GM19035 (cell line): Measurements from ENCODE around the gene SEC22A.

Experiments
- ATAC-seq: cut with Tn5 transposase; IDR thresholded peaks from one replicate; pipeline ENCODE4 v1.9.1; 2021; ENCODE audit not compliant: unreplicated experiment

SEC22A gene

DNA sequence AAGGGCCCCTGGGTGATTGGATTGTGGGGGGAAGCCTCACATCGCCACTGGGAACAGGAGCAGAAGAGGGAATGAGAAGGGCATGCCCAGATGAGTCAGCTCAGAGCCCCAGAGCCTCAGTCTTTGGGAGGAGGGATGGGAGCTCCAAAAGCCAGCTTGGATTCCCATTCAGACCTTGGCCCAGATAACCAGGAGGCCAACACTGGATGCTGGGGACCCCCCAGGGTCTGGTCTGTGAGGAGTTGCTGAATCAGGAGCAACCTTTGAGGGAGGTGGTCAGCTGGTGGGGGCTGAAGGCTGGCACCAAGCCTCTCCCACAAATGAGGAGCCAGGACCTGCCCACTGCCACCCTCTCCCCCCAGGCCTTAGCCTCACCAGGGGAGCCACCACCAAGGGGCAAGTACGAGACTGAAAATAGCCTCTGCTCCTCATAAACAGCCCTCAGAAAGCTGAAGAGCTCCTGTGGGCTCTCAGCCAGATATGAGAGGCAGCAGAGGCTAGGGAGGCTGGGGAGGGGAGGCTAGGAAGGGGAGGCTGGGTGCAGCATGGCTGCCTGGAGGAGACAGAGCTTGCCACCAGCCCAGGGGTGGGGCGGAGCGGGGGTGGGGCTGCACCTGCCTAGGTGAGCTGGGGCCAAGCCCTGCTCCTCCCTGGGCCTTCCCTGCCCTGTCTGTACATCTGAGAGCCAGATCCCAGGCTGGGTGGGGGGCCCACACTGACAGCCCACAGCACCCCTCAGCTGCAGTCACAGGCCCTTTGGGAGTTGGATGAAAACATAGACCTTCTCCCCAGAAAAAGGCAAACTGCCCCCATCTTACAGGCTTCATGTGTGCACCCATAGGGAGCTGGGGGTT lies 99.8 kb downstream of the SEC22A start:
- no peak for ATAC-seq

DNA sequence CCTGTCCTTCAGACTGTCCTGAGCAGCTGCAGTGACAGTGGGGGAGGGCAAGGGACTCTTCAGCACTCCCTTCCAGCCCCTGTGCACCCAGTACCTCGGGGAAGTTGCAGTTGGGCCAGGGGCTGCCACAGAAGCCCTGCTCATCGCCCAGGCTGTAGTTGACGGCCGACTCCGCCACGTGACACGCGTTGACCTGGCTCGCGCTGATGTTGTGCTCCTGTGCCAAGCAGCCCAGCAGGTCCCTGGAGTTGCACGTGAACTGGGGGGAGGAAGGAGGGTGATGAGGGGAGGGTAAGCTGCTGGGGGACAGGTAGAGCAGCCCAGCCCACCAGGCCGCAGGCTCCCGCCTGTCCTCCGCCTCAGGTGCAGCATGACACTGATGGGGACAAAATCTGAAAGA lies 101.2 kb downstream of the SEC22A start:
- no peak for ATAC-seq

DNA sequence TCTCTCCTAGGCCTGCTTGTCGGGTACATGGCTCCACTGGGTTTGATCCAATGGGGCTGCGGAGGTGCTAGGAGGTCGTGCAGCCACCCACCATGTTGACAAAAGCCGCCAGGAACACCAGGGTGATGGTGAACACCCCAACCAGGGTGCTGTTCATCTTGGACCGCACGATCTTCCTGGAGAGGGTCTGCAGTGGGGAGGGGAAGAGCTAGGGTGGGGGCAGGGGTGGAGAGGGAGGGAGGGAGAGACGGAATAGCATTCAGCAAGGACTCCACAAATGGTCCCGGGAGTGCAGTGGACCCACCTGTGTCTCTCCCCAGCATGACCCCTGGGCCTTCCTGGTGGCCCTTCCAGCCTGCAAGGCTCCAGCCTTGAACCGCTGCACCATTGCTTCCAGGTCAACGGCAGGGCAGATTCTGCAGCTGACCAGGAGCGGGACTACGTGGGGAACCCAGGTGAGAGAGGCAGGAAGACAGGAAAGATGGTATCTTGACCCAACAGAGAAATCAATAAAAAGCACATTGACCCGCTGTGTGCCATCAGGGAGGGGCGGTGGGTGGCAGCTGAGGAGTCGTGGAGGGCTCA lies 102.3 kb downstream of the SEC22A start:
- no peak for ATAC-seq

DNA sequence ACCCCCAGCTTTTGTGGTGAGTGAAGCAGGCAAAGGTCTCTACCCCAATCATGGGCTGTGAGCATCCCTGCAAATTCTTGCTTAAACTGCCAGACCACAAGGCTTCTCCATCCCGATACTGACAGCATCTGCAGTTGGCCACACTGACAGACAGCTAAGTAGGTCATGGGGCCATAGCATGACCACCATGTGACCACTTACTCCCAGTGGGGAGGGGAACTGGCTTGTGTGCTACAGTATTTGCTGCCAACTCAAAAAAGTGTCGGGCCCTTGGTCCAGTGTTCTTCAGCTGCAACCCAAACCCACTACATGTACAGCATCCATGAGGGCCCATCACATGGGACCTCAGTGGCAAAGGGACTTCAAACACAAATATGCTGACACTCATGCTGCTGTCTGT lies 103.4 kb downstream of the SEC22A start:
- no peak for ATAC-seq

DNA sequence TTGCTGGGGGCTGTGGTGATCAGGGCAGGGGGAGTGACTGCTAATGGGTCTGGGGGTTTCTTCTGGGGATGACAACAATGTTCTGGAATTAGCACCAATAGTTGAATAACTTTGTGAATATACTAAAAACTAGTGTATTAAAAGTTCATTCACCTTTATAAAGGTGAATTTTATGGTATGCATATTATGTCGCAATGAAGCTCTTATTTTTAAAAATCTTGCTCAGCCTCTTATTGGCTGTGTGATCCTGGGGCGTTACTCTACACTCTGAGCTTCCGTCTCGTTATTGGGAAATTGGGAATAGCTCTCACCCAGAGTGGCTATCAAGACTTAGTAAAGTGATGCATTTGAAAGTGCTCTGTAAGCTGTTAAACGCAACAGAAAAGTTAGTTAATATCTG lies 105.3 kb downstream of the SEC22A start:
- ATAC-seq: no peak

DNA sequence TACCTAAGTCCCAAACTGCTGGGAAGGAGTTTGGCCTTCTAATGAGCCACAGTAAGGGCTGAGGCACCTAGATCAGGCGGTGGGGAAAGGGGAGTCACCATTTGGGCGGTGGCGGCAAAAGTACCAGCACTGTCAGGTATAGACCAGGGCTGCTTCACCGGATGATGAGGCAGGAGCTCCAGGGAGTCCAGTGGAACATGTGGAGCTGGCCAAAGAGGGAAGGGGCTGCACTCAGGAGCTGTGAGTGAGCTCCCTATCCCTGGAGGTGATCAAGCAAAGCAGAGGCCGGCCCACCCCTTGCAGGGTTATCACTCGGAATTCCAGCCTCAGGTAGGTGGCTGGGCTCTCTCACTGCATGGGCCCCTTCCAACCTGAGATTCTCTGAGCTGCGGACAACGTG lies 108.4 kb downstream of the SEC22A start:
- ATAC-seq: no peak

DNA sequence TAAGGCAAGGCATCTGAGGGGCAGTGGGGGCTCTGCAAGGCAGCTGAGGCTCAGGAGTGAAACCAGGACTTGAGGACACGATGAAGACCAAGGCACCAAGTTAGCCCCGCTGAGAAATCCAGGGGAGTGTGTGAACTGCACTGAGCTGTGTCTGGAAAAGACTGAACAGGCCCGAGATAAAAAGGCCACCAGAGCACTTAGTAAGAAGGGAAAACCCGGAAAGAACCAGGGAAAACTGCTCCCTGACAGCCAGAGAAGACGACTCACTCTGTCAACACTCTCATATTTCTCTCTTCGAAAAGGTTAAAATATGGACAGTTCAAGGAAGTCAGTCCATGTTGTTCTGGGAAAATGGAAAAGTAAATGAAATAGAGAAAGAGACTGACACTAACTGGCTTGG lies 109.0 kb downstream of the SEC22A start:
- no peak for ATAC-seq

DNA sequence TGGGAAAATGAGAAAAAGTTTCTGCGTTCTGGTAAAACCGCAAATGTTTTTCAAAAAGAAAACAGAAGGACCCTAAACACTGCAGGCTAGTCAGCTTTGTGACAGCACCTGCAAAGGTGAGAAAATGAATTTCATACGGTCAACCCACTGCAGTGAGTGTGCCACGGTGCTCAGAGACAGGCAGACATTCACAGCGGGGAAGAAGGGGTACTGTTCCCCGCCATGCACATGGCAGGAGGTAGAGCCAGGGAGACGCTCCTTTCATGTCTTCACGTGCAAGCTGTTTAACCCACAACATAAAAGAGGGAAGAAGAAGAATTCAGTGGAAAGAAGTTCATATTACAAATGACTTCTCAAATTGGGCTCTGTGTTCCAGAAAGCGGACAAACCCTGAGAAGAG lies 109.5 kb downstream of the SEC22A start:
- ATAC-seq: no peak

DNA sequence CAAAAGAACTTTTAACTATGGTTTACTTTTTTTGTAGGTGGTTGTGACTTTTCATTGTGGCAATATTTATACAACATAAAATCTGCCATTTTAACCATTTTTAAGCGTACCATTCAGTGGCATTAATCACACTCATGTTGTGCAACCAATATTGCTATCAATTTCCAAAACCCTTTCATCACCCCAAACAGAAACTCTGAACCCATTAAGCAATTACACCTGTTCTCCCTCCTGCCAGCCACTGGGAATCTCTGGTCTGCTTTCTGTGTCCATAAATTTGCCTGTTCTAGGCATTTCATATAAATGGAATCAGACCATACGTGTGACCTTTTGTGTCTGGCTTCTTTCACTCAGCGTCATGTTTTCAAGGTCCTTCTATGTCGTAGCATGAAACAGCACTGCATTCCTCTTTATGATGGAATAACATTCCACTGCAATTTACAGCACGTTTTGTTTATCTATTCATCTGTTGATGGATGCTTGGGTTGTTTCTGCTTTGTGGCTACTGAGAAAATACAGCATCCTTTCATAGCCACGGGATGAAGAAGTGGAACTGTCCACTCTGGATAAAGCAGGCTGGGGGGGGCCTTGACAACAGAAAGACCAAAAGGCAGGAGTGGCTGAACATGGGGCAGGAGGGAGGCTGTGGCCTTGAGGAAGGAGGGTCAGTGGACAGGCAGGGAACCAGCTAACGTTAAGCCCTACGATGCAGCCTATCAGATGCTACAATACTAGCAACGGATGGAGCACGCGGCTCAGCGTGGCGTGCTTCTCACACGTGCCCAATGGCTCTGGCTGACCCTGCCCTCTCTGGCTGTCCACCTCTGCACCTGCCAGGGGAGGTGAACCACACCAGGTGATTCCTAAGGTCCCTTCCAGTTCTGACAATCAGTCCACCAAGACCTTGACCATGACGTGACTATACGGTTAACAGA lies 110.9 kb downstream of the SEC22A start:
- no peak for ATAC-seq

DNA sequence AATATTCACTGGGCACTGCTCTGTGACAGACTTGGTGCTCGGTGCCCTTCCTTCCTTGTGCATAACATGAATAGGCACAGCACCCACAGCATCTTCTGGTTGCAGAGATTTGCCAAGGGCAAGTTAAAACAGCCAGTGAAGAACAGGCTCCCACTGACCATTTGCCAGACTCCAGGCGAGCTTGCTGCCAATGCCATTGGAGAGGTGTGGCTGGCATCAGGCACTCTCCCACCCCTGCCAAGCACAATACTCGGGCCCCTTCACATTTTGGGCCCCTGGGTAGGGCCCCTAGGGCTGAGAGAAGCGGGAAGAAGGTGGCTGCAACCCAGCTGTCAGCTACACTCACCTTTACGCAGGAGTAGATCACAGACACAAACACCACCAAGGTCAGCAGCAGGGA lies 112.1 kb downstream of the SEC22A start:
- no peak for ATAC-seq

DNA sequence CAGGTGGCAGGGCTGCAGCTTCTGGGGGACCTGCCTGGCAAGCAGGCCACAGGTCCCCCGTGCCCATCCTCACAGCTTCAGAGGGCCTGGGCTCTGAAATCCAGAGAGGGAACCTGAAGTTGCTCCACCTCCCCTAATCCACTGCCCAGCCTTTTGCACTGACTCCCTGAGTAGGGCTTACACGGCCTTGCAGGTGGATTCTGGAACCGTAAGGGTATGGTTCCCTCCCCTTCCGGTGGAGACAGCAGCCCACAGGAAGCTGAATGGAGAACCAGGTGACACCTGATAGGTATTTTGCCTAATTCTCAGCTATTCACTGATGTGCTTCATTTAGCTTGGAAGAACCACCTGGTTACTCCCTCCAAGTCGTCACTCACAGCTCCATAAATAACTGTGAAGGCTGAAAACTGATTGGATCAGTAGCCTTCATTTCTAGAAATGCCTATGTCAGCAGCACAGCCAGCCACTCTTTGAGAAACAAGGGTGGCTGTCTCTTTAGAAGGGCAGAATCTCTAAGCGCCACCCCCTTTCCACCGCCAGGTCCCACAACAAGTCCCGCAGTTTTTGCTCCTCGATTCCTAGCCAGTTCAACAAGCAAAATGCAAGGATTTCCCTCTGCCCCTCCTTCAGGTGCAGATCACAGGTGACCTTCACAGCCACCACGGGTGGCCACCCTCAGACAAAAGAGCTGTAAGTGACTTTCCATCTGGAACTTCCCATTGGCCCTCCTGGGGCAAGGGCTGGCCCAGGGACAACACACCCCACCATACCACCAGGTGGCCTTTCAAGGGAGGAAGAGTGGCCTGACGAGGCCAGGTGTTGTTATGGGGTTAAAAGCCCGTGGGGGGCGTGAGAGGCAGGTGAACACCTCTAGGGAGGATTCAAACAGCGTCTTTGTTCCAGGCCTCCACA lies 112.9 kb downstream of the SEC22A start:
- ATAC-seq: no peak

DNA sequence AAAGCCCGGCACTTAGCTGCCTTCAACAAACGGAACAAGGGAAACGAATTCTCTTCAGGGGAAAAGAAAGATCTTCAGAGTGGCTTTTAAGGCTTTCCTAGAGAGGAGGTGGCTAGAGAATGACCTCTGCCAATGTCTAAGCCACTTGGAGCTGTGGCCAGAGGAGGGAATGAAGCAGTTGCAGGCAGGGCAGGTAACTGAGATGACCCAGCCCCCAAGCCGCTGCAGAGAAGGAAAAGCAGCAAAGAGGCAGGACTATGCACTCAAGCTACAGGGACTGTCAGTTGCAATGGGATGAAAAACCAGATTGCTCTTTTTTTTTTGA lies 113.5 kb downstream of the SEC22A start:
- ATAC-seq: no peak

DNA sequence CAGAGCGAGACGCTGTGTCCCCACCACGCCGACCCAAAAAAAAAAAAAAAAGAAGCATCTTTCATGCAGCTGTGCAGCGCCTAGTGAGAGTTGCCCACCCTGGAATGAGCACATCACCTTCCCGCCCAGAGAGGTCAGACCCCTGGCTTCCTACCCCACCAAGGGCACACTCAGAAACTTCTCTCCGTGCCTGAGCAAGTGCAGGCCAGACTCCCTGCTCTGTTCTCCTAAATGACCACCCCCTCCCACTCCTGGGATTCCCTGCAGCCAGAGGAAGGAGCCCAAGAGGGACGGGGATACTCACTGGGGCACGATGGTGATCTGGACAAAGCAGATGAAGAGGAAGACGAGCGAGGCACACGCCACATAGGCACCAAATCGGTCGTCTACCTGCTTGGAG lies 116.0 kb downstream of the SEC22A start:
- ATAC-seq: no peak

DNA sequence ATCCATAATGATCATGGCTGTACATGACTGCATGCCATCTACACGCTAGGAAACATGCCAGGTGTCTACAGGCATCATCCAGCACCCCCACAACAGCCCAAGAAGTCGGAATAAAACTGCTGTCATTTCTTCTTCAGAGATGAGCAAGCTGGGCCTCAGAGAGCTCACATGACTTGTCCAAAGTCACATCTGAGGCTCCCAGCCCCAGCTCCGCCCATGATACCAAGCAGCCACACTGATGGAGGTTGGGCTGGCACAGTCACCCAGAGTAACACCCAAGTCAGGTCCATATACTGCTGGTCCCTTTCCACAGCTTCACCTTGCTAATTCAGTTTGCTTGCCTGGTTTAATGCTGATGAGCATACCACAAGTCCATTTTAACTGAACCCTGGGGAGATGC lies 116.6 kb downstream of the SEC22A start:
- ATAC-seq: no peak

DNA sequence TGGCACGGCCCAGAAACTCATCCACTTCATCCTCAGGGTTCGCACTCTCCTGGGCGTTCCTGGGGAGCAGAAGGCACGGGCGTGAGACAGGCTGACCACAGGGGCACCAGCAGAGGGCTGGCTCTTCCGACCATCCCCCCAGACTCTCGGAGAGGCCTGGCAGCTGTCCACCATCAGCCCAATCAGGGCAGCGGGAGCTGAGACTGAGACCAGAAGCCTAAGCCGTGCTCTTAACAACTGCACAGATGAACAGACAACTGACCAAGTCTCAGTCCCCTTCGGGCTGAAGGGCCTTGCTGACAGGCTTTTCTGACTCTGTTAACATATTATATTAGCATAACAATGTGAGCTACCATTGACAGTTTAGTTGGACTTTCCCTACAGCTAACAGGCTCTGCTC lies 118.0 kb downstream of the SEC22A start:
- ATAC-seq: no peak

DNA sequence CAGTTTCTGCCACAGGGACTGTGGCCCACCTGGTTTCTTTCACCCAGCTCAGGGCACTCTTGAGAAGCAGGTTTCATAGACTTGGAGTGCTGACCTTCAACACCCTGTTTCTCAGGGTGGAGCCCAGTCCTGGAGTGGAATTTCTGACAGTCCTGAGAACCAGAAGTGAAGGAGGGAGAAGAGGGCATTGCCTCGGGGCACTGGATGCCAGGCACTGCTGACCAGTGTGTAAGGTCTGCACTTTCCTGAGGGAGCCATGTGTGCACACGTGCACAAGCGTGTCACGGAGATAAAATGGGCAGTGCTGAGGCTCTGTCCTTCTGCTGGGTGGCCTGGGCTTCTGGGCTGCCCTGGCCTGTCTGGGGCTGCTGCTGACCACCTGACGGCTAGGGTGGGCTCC lies 118.5 kb downstream of the SEC22A start:
- no peak for ATAC-seq

DNA sequence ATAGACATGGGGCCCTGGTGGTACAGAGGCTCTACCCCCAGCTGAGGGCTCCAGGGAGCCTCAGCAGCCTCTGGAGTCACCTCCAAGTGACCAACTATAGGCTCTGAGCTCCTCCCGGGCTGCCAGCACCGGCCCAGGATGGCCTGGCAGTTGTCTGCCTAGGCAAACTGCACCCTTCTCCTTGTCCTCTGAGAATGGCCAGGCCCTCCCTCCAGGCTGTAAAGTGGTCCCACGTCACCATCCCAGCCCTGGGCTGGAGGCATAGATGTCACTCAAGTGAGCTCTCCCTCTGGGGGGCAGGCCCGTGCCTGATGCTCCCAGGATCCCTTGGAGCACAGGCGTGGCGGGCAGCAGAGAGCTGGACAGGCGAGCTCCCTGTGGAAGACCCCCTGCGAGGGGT lies 120.1 kb downstream of the SEC22A start:
- no peak for ATAC-seq

DNA sequence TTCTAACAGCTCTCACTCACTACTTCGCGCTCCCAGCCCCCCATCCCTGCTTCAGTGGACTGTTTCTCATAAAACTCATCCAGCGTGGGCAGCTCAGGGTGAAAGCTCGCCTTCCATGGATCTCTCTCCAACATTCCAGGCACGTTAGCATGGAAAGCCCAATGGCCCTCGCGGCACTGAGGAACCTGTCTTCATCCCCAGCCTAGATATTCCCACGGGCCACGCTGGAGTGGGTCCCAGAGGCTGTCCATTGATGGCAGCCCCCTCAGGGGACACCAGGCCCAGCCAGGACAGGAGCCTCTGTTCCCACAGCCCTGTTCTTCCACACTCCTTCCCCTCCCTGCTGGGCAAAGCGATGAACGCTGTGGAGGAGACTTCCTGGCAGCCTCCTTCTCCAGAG lies 121.1 kb downstream of the SEC22A start:
- ATAC-seq: no peak
